GOT3 (cell line): ENCODE data around the gene TBC1D5.
"Not testable (repeated sequence)": the region's sequence is repeated elsewhere in the genome, so short reads cannot be mapped to it uniquely, and the experiment has no call there.

Experiments
- DNase-seq: peaks from one replicate; lab custom pipeline; 2025; ENCODE audit warnings: mixed read lengths; lab: John Stamatoyannopoulos, UW

The TBC1D5 gene

DNA sequence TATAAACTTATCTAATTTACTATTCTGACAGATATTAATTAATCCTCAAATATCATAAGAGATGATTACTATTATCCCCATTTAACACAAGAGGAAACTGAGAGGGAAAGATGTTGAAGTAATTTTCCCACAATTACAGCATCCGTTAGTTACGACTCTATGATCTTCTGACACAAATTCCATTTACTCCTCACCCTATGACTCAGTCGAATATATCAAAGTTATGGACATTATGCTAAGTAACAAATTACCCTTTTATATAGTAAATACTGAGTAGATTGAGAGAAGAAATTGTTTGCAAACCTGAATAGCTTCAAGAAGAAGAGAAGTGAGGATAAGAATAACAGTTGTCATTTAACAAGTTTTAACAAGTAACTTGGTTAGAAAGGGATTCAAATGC lies 340.0 kb downstream of the TBC1D5 start:
- DNase-seq, result no peak

GRCh38 chr3:17401912-17402311 lies 340.5 kb downstream of the TBC1D5 start:
- DNase-seq, result no peak

GRCh38 chr3:17399586-17399985 lies 342.8 kb downstream of the TBC1D5 start:
- DNase-seq, result no peak

GRCh38 chr3:17398959-17399551 lies 343.4 kb downstream of the TBC1D5 start:
- DNase-seq, result no peak

DNA sequence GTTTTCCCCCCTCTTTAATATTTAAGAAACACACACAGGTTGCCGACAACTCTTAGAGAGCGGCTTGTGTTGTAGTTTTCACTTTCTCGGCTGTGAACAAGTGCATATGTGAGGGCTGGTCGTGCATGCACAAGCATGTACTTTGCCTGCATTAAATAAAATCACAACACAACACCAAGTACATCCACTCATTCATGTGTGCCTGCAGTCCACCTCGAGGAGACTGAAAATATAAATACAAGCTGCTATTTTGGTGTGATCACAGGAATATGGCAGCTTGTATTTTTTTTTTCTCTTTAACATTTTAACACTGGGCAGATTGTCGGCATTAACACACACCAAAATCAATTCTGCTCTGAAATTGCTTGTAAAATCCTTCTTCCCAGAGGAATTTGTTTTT lies 346.4 kb downstream of the TBC1D5 start:
- DNase-seq, result no peak

- no peak for DNase-seq
These were observed 347.8 kb downstream of the TBC1D5 start for GRCh38 chr3:17394541-17395155.

DNA sequence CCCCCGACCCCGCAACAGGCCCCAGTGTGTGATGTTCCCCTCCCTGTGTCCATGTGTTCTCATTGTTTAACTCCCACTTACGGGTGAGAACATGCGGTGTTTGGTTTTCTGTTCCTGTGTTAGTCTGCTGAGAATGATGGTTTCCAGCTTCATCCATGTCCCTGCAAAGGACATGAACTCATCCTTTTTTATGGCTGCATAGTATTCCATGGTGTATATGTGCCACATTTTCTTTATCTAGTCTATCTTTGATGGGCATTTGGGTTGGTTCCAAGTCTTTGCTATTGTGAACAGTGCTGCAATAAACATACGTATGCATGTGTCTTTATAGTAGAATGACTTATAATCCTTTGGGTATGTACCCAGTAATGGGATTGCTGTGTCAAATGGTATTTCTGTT lies 349.9 kb downstream of the TBC1D5 start:
- DNase-seq, result not testable (repeated sequence)

DNA sequence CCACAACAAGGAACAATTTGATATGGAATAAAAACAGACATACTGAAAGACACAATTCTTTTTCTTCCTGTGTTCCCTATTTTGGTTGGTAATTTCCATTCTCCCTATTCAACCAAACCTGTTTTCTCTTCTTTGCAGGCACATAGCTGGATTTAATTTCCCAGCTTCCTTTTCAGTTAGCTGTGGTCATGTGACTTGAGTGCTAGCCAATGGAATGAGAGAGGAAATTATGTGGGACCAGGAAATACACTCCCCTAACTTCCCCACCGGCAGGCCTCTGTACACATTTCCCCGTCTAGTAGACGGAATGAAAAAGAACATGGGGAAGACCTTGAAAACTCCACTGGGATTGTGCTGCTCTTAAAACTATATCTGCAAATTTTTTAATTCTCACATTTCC lies 351.6 kb downstream of the TBC1D5 start:
- DNase-seq, result no peak

DNA sequence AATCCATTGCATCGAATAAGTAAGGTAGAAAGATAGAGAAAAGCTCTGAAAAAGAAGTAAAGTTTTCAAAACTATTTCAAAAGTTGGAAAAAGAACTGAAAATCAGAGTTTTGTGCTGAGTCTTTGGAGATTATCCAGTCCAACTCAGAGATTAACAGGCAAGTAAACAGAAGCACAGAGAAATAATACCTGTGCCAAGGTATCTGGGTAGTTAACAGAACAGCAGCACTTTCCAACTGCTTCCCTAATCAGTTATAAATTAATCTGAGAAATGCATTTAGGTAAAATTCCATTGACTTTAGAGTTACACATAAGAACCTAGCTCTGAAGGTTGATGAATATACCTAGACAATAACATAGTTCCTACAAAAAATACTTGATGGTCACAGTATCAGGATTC lies 355.3 kb downstream of the TBC1D5 start:
- DNase-seq, result no peak

- DNase-seq, result no peak
These were observed 356.0 kb downstream of the TBC1D5 start for GRCh38 chr3:17386432-17386831.

DNA sequence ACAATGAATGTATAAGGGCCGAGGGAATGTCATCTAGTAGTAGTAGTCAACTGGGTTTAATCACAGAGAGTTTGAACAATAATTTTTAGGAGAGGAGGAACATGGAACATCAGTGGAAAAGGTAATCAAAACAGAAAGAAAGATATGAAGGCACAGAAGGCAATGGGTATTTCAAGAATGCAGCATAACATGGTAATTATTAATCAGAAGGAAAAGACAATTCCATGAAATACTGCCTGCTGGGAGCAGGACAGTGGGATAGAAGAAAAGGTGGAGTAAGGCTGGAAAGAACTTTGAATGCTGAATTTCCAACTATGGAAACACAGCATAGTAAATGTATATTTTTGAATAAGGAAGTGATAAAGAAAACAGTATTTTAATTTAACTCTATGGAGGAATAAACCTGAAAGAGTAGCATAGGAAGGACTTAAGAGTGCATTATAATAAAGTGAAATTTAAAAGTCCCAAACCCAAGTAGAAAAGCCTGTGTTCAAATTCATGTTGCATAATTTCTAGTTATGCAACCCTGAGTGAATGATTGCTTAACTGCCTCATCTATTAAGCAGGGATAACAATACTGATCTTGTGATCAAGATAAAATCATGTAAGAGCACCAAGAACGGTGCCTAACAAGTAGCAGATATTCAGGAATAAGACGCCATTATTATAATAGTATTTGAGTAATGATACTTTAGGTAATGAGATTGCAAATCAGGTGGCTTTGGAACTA lies 357.7 kb downstream of the TBC1D5 start:
- DNase-seq, result no peak

- DNase-seq, result no peak
These were observed 369.1 kb downstream of the TBC1D5 start for GRCh38 chr3:17373304-17373703.

DNA sequence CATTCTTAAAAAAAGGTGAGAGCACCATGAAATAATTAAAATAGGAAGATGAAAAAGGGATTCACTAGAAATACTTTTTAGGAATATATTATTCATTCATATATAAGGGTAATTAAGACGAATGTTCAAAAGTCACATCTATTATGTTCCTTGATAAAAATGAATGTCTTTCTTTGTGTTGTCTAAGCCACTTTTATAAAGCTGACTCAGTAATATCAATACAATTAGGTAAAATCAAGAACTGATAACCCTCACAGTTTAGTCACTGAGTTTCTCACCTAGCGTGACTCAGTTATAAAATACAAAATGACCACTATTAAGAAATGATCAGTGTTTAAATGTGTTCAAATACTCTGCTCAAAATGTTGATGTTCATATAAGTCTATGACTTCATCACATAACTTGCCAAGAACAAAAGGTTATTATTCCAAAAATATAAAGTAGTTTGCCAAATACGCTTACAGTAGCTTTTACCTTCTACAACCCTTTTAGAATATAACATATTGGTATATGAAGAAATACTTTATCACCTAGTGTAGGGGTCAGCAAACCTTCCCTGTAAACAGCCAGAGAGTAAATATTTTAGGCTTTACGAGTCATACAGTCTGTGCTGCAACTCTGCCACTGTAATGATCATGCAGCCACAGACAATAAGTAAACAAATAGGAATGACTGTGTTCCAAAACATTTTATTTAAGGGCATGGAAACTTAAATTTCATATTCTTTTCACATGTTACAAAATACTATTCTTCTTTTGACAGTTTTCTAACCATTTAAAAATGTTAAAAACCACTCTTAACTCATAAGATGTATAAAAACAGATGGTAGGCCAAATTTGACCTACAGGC lies 369.8 kb downstream of the TBC1D5 start:
- DNase-seq, result no peak

DNA sequence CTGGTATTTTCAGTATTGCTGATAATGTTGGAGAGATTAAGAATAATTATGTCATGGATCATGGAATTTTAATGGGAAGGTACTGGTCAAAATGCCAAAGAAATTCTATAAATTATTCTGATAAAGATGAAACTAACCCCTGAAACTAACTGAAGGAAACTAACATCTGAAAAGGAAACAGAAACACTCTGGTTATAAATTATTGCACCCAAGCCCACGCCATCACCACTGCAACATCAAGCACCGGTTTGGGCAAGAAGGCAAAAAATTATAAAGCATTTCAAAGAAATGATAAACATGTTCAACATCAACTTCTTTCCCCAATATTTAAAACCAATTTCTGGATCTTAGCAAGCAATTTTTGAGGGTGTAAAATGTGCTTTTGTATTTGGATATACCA lies 372.5 kb downstream of the TBC1D5 start:
- DNase-seq, result no peak

DNA sequence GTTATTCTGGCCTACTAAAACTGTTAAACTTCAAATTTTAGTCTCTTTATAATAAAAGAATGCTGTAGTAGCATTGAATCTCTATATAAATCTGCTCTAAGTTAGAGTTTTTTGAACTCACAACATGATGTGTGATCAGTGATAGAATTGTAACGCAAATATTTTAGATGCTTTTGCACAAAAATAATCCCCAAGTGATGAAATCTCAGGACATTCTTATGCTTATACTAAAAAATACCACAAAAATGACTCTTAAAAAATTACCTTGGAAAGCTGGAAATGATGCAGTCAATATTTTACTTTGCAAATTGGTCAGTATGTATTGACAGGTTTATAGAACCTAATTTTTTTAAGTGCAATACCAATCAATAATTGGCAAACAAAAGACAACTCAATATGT lies 375.3 kb downstream of the TBC1D5 start:
- DNase-seq, result no peak

- DNase-seq, result no peak
These were observed 381.4 kb downstream of the TBC1D5 start for GRCh38 chr3:17360991-17361390.

DNA sequence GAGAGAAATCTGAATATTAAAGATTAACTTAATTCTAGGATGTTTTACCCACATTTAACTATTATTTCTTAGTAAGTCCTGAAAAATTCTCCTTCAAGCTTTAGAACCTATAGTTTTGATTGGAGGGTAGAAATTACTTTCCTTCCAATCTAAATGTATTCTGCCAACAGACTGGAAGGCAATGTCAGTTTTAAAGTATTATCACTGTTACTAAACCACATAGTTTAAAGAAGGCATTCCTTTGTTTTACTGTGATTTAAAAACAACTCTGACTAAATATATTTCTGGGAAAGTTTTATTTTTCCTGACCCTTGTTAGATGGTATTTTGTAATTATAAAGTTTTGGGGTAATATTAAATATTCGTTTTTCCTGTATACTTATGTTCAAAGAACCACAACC lies 382.5 kb downstream of the TBC1D5 start:
- DNase-seq, result no peak

DNA sequence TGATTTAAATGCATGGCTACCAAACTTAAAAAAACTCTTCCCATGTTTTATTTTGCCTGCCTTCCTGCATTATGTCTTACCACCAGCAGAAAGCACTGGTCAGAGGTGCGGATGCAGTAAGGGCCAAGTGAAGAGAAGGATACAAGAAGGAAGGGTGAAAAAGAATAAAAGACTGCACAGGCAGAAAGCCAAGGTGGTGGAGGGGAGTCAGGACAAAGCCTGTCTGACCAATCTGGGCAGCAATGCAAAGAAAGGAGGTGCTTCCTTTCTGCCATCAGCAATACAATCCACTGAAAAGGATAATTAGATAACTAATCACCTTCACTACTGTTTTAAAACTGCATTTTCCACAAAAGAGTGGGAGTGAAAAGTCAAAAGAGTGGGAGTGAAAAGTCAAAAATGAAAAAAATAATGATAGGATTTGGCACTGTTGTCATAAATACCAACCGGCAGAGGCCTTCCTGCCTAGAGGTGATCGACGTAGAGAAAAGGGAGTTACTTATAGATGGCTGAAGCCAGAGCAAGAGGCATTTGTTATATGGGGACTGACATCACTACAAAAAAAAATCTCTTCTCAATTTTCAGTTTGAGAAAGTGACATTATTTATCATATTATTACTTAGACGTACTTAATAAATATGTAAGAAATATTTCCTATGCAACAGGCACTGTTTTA lies 385.3 kb downstream of the TBC1D5 start:
- no peak for DNase-seq

- no peak for DNase-seq
These were observed 385.8 kb downstream of the TBC1D5 start for GRCh38 chr3:17356585-17356984.

DNA sequence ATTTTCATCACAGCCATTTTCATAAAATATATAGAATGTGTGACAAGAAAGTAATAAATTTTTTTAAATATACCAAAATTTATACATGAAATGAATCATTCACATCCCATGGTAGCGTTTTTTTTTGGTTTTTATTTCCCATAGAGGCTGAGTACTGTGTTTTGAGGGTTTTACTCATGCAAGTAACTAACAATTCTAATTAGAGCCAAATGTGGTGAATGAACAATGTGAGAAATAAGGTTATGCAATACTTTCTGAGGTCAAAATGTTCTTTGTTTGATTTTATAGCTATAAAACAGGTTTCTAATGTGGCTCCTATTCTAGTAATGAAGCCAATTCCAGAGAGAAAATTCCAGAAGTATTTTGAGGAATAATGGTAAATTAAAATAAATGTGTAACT lies 386.8 kb downstream of the TBC1D5 start:
- DNase-seq, result no peak

DNA sequence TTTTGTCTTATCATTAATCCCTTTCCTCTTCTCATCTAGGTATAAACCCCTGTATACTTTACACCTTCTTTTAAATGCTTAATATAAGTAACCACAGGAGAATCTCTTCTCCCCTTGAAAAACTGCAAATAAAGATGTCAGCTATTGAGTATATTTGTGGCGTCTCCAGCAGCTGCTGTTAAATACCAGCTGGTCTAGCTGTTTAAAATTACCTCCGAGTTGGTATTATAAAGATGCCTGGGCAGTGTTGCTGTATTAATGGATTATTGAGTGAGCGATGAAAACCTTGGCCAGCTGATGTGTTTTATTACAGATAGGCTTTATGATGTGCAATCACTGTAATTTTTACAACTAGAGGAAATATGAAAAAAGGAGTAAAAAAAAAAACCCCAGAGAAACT lies 388.1 kb downstream of the TBC1D5 start:
- no peak for DNase-seq

GRCh38 chr3:17352620-17353019 lies 389.8 kb downstream of the TBC1D5 start:
- DNase-seq, result no peak
